GM19240 (cell line): ENCODE results near the gene AGBL1.

ENCODE experiments used
- DNase-seq: peaks from one replicate; pipeline ENCODE4 v3.0.0; 2011; ENCODE audit warnings: low spot score; ENCODE audit not compliant: insufficient read length

AGBL1 gene

DNA sequence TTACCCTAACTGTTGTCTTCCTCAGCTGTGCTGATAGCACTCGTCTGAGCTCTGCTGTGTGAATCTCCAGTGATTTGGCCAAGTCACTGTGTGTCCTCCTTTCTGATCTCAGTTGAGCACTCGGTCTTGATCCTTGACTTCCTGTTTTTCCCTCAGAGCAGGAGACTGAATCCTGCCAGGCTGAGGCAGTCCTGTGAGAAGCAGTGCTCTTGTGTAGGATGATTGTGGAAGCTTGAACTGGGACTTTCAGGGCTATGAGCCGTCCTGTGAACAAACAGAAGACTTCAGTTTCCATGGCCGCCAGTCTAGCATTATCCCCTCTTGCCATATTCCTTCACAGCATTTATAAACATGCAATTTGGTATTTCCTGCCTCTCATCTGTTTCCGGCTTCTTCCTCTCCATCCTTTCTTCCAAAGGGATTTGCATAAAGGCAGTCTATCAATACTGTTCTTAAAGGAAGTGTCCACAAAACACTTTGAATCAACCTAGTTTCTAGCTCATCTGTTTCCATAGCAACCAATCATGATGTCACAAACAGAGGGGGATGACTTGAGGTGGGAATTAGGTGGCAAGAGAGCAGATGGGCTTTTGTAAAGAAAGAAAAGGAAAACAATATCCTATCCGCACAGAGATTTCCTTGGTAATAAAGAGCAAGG is 237.2 kb downstream of the AGBL1 start:
- DNase-seq = no peak

DNA sequence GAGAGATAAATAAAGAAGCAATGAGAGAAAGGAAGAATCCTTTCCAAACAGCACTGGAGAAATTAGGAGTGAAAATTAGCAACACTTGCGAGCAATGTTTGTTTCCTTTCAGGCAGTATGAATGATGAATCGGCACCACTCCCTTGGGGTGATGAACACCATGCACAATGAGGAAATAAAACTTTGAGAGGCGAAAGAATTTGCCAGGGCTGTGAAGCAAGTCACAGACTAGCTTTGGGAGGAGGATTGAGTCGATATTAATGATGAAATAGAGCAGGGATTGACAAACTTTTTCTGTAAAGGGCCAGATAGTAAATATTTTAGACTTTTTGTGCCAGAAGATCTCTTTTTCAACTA is 237.7 kb downstream of the AGBL1 start:
- DNase-seq = no peak

DNA sequence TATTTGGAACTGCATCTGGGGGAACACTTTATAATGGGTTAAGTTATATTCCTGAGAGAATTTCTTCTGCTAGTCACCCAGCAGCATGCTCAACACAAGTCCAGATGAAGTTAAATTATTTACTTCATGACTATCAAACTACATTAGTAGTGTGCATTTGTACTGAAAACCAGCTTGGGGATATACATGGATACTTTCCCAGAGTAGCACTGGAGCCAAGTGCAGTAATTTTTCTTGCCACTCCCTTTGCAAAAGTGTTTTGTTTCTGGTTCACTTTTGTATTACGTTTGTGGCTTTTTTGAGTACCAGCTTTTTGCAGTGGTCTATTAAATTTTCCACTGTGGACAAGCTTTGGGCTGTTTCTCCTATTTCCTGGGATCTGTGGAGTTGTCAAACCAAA is 243.0 kb downstream of the AGBL1 start:
- no peak for DNase-seq

DNA sequence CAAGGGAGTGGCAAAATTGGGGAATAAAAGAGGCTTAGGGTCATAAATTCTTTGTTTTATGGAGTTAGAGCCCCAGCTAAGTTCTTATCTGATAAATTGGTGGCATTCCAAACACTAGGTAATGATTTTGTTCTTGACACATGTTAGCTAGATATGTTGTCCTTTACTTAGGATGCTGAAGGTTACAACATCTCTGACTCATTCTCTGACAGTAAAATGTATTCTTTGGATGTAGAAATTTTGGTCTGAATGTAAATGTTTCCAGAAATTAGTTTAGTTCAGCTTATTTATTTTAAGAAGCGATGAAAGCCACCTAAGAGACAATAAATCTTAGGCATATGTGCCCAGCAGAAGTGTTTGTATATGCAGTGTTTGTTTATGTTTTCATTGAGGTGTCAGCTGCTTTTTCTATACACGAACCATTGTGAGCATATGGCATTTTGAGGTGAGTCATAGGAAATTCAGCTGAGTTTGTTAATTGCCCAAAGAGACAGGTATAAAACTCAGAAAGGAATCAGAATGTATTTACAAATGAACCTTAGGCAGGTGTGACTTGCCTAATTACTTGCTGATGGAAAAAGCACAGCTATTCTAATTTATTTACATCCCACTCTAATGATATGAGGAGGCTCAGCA is 247.7 kb downstream of the AGBL1 start:
- DNase-seq = no peak

DNA sequence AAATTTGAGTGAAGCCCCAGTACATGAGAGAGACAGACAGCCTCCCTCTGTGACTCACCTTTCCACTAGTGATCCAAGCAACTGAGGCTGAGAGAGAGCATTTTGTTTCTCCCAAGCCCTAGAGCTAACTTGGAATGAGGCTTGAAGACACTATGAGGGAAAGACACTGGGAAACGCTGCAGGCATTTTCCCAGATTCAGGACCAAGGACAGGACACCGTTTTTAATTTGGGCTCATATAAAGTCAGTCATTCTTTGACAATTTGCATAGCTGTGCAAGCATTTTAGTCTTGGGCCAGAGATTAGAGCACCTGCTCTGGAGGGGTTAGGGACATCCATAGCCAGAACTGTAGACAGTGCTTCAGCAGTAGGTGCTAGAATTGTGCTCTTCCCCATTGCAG is 249.0 kb downstream of the AGBL1 start:
- DNase-seq = no peak

DNA sequence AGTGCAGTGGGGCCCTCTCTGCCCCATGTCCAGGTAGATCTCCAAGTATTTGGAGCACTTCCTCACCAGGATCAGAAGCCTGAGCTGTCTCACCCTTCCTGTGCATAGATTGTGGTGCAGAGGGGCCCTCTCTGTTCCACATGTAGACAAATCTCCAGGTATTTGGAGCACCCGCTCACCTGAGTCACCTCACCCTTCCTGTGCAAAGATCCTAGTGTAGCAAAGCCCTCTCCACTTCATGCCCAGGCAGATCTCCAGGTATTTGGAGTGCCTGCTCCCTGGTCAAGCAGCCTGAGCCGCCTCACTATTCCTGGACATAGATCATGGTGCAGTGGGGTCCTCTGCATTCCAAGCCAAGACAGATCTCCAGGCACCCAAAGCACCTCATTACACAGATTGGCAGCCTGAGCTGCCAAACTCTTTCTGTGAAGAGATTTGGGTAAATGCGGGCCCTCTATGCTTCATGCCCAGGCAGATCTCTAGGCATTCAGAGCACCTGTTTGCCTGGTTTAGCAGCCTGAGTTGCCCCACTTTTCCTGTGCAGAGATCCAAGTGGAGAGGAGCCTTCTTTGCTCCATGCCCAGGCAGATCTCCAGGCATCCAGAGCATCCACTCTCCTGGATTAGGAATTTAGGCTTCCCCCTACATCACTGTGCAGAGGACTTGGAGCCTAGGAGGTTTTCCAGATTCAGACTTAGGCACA is 249.8 kb downstream of the AGBL1 start:
- no peak for DNase-seq

DNA sequence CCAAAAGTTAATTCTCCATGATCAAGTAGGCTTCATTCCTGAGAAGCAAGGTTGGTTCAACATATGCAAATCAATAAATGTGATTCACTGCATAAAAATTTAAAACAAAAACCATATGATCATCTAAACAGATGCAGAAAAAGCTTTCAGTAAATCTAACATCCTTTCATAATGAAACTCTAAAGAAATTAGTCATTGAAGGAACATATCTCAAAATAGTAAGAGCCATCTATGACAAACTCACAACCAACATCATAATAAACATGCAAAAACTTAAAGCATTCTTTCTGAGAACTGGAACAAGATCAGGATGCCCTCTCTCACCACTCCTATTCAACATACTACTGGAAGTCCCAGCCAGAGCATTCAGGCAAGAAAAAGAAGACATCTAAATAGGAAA is 254.1 kb downstream of the AGBL1 start:
- no peak for DNase-seq

DNA sequence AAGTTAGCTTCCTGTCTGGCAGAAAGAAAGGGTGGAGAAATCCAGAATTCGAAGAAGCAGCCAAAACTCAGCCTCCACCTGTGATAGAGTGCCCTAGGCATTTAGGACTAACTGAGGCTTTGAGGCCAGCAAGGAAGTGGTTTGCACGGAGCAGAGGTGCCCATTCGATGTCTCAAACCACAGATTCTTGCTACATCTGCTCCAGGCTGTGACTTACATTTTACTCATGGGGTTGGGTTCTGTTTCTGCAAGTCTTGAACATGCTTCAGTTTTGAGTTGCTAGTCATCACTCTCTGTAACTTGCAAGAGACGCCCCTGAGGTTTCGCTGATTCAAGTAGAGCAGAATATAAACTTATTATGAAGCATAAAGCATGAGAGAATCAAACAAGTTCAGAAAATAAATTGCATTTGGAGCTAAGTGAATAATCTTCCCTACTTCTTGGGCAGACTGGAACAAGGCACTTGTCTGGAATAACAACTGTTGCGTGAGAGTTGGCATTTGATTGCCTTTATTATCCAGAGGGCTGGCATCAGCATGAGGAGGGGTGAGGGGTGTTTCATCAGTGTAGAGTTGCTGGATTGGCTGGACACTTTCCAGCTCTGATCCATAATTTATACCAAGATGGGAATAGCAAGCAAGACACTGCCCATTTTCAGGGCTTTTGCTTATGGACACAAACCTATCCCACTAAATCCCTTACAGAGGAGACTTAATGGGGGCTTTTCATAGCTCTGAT is 256.5 kb downstream of the AGBL1 start:
- no peak for DNase-seq

DNA sequence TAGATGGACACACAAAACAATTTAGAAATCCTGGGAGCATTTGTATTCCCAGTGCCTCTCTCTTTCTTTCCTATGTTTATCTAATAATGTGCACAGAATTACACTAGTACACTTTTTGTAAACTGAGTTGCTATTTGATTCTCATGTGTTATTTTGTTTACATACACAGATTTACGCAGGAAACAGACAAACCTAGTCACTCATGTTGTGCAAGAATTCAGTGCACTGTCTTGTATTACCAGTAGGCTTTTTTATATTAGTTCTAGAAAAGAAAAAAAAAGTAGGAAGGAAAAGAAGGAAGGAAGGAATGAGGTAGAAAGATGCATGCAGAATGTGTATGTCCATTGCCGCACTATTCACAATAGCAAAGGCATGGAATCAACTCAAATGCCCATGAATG is 257.4 kb downstream of the AGBL1 start:
- no peak for DNase-seq

DNA sequence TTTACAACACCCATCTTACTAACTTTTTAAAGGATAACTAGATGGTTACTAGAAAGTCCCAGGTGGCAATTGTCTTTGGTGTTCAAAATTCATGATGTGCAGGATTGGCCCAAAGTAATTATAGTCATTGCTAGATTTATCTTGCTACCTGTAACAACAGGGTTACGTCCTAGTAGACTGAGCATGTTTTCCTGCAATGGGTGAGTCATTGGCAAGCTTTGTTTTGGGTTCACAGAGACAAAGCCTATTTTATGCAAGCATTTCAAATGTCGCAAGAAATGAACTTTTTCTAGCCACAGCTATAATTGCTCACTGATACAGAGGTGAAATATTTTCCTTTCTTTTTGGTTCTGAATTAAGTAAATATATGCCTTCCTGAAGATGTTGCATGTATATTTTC is 267.6 kb downstream of the AGBL1 start:
- no peak for DNase-seq

DNA sequence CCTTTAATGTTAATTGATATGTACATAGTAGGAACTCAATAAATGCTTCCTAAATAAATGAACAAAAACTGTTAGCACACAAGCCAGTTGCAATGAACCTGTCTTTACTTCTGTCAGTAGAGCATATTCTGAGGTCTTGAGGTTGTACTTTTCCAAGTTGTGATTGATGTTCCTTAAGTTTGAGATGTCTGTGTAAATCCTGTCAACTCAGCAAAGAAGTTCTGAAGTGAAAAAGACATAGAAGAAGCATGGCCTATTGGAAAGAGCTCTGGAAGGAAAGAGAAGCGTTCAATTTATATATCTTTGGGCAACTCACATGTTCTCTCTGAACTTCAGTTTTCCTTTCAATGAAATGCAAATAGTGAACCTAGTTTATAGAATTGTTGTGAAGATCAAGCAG is 269.9 kb downstream of the AGBL1 start:
- DNase-seq = no peak

DNA sequence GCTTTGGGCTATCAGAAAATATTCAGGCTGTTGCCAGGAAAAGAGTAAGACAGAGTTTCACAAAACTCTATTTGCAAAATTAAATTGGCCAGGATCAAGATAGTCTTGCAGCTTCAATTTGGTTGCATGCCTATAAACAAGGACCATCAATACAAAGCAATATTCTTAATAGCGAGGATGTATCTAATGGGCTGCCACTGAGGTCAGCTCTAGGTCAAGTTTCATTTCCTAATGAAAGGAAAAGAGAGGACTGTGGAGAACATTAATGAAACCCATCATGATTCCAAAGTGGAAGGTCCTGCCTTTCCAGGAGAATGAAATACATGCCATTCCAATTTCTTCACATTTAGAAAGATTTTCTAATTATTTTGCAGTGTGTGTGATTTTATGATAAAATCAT is 273.5 kb downstream of the AGBL1 start:
- no peak for DNase-seq

DNA sequence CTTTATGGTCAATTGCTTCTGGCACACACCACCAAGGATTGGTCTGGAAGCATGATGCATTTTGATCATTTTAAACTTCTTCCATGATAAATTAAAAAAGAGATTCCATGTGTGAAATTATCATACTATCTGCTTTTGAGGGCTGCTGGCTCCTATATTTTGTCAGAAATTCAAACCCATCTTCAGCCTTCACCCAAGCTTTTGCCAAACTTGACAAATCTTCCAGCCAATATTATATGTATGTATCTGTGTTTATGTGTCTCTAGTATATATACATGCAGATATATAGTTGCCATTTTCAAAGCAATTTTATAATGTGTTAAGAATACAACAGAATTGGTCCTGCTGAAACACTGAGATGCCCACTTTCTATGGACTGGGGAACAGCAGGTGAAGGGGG is 275.7 kb downstream of the AGBL1 start:
- no peak for DNase-seq

DNA sequence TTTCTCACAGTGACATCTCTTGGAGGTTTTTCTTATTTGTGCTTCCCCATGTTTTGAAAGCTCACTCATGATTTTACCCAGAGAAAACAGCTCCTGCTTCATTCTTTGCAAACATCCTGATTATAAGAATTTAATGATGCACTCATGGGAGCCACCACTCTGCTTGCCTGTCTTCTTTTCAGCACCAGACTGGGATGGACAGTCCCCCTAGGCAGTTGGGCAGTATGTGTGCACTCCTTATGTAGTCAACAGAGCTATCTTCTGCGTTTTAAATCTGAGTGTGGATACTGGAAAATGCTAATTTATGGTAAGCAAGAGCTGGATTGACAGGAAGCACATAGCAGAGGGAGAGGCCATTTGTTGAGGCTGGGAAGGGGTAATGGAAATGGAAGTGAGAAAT is 276.1 kb downstream of the AGBL1 start:
- DNase-seq = no peak

DNA sequence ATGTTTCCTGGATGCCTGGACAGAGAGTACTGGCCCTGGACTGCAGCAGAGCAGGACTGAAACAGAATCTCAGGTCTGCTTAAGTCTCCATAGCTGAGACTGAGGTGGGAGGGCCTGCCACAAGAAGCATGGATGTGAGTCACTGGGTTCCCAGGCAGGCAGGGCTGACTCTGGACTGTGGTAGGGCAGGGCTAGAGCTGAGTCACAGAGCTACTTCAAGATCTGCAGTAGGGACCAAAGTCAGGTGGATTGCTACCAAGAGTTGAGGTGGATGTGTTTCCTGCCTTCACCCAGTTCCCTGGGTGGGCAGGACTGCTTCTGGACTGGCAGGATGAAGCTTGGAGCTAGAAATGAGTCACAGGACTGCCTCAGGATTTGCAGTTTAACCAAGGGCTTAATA is 282.9 kb downstream of the AGBL1 start:
- no peak for DNase-seq

DNA sequence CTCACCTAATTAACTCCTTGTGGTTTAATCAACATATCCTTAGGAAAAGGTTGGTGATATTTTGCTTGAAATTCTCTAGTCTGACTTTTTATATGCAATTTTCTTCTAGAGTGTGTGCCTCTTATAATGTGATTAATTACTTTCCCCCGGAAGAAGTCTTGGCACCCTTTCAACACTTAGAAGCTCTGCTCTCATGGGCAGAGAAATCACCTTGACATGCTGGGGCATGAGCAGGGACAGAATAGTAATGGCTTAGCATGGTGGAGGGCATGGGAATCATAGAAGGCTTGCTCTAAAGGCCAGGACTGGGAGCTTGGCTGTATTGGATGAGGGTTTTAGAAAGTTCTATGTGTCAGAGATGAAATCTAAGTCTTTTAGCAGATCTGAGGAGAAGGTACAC is 293.5 kb downstream of the AGBL1 start:
- no peak for DNase-seq

DNA sequence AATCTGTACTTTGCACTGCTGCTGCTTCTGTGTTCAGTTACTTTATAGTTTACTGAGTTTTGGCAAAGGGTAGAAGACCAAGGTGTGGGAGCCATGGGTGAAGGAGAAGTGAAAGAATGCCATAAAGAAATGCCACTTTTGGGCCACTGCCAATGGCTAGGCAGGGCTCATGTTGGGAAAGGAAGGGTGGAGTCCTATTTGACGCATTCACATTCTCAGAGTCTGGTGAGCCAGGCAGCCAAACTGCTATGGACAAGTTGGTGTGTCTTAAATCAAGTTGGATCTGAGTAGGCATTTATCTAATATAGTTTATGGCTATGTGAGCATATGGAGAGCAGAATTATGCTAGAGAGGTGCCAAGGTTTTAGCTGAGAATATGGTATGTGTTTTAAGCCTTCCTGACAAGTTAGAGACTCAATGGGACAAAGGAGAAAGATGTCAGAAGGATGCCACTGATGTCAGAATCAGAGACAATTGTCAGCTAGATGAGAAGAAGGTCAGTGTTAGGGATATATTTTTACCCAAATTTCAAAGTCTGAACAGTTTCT is 296.1 kb downstream of the AGBL1 start:
- DNase-seq = no peak

DNA sequence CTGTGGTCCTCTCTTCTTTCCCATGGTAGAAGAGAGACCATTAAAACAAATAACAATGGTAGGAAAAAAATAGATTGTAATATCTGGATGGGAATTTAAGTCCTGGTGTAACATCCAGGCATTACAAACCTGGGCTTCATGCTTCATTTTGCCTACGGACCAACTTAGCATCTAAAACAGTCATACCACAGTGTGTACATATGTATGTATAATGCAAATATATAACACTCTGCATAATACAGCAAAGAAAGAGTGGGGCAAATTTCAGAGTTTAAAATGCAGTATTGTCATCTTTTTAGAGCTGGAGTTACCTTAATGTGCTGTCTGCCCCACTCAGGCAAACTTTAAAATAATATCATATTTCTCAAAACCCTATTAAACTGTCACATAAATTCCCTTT is 298.2 kb downstream of the AGBL1 start:
- DNase-seq = no peak

DNA sequence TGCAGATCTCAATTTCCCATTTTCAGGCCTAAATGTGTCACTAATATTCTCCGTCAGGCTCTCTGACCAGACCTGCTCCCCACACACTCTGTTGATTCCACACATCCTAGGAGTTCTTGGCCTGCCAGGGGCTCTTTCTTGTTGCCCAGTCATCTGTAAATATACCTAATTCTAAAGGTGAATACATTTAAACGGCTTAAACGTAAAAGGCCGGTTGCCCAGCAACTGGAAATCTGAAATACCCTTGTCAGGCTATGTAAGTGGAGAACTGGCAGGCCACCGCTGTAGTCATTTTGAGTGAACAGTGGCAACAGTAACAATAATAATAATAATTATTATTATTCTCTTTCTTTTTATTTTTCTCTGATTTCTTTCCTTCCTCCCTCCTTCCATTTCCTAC is 302.7 kb downstream of the AGBL1 start:
- no peak for DNase-seq

DNA sequence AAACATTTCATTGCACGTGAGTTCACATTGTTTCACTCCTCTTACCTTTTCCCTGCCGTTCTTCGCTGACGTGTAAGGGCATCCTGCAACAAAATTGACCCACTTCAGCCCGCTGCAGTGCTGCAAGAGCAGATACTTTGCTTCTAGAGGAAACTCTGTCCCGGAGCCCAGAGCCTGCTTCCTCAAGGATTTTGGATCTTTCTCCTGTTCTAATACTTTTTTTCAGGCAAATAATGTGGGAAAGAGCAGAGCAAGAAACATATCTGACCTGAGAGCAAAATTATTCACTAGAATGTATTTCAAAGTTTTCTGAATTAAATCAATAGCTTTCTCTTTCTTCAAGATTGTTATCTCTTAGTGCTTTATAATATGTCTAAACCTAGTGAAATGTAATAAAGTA is 303.9 kb downstream of the AGBL1 start:
- no peak for DNase-seq

DNA sequence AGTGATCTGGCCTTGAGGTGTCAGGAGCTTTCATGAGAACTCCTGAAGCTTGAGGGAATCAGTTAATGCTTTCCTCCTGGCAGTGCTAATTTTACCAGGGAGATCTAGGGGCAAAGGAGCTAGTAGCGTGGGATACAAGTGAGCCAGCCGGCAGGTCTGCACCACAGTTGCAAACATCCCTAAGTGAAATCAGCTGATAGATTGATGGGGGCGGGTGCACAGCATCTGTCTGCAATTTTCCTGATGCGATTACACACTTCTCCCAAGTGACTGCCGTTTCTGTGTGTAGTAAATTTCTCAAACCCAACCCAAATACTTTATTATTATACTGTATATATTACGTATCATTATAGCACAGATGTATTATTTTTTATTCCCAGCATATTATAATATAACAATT is 304.5 kb downstream of the AGBL1 start:
- DNase-seq = no peak

DNA sequence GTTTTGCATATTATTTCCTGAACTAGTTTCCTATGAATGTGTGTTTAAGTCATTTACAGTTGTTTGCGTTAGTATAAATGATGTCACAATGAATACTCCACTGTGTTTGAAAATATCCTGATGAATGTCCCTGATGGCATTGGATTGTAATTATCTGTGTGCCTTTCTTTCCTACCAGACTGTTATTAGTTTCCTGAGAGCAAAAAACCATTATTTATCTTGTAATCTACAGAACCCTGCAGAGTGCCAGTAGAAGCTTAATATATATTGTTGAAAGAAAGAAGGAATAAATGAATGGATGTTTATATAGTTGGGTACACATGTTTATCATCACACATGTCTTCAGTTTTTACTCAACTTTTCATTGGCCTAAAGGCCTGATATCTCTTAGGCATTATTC is 312.6 kb downstream of the AGBL1 start:
- no peak for DNase-seq
